GM11168 (cell line): Measurements from ENCODE around the gene TAGLN2.
"Not testable (repeated sequence)": the region's sequence is repeated elsewhere in the genome, so short reads cannot be mapped to it uniquely, and the experiment has no call there.

Experiments
- in situ Hi-C: fragments of 300-500 bp; cut with MboI; formaldehyde crosslinking; loops from one replicate; pipeline ENCODE4 v1.12.0; 2022; ENCODE audit warnings: low sequenced_read_pairs; ENCODE audit not compliant: unreplicated experiment

Gene TAGLN2

GRCh38 chr1:159911326-159912070, 13.8 kb downstream of the TAGLN2 start:
- in situ Hi-C loops = no loop called here

- in situ Hi-C loops = no loop called here
These were observed 17.0 kb downstream of the TAGLN2 start for GRCh38 chr1:159908031-159908940.

- in situ Hi-C loops = no loop called here
These were observed 18.3 kb downstream of the TAGLN2 start for GRCh38 chr1:159906960-159907359.

DNA sequence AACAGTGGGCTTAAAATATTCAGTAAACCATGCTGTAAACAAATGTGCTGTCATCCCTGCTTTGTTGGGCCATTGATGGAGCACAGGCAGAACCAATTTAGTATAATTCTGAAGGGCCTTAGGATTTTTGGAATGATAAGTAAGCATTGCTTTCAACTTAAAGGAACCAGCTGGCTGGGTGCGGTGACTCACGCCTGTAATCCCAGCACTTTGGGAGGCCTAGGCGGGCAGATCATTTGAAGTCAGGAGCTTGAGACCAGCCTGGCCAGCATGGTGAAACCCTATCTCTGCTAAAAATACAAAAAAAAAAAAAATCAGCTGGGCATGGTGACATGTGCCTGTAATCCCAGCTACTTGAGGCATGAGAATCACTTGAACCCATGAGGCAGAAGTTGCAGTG, 21.3 kb downstream of the TAGLN2 start:
- in situ Hi-C loops = not testable (repeated sequence)

- in situ Hi-C loops = no loop called here
These were observed 22.8 kb downstream of the TAGLN2 start for GRCh38 chr1:159902541-159902940.

DNA sequence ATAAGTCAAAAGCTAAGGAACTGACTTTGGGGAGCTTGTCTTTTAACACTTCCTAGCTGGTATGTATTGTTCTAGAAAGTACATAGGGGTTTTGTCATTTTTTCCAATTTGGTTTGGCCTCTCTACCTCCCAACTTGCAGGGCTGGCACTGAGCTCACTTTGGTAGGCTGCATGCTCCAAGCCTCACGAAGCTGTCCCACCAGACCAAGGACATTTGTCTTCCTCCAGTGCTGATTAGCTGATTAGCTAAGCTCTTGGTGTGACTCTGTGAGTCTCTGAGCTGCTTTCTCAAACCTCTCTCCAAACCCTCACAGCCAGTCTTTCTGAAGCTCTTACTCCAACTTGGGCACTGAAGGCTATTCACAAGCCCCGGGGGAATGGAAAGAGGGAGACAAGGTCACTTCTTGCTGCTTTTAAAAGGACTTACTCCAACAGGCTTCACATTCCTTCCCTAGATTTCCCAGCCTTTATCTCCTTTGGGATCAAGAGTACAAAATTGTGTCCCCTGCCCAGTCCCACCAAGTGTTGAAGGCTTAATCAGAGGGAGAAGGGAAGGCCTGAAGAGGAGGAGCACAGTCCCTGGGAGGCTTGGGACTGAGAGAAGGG, 24.4 kb downstream of the TAGLN2 start:
- in situ Hi-C loops = no loop called here

GRCh38 chr1:159900086-159900680, 25.1 kb downstream of the TAGLN2 start, which contains the start of gene CFAP45:
CFAP45 (minus strand) TSS chr1:159900165; CDS start chr1:159900098, 67 bp downstream.
- in situ Hi-C loops = no loop called here

GRCh38 chr1:159899634-159900033, 25.7 kb downstream of the TAGLN2 start:
- in situ Hi-C loops = not testable (repeated sequence)

DNA sequence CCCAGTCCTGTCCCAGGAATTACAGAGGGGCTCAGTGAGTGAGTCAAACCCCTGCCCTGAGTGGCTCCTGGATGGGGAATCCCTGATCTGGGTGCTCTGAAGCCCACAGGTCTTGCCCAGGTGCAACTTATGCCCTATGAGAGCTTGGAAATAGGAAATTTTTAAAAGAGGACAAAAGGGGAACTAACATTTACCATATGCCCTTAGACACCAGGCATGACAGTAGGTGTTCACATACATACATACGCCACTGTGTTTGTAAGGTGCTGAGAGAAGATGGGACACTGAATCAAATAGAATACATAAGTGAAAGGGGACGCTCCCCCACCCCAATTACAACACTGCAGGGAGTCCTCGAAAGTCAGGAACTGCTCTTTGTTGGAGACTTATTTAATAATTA, 26.8 kb downstream of the TAGLN2 start:
- in situ Hi-C loops = no loop called here

- in situ Hi-C loops = no loop called here
These were observed 27.3 kb downstream of the TAGLN2 start for GRCh38 chr1:159897962-159898361.

DNA sequence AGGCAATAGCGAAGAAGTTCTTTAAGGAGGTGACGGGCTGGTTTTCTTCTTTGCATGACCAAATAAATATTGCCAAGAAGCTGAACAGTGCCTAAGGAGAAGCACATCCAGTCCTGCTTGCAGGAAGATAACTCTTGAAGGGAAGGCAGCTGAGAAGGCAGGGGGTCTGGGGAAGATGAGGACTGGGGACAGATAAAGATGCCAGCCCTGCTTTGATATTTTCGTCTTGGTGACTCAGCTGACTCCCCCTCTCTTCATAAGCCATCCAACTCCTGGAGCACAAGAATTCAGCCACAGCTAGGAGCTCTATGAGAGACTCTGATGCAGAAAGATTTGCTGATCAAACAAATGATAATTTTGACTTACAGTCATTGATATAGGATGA, 28.8 kb downstream of the TAGLN2 start:
- in situ Hi-C loops = no loop called here

- in situ Hi-C loops = no loop called here
These were observed 29.3 kb downstream of the TAGLN2 start for GRCh38 chr1:159895836-159896545.

GRCh38 chr1:159895286-159895685, 30.0 kb downstream of the TAGLN2 start:
- in situ Hi-C loops = no loop called here

- in situ Hi-C loops = loop anchor here (5.0 kb wide), 1 partner anchor 96 kb away; no protein-coding TSS in a partner anchor
These were observed 32.4 kb downstream of the TAGLN2 start for GRCh38 chr1:159892944-159893343.

GRCh38 chr1:159891275-159892157, 33.8 kb downstream of the TAGLN2 start:
- in situ Hi-C loops = loop anchor here (5.0 kb wide), 1 partner anchor 94 kb away; no protein-coding TSS in a partner anchor

GRCh38 chr1:159890390-159890789, 34.9 kb downstream of the TAGLN2 start:
- in situ Hi-C loops = loop anchor here (5.0 kb wide), 1 partner anchor 93 kb away; no protein-coding TSS in a partner anchor

GRCh38 chr1:159889821-159890252, 35.5 kb downstream of the TAGLN2 start:
- in situ Hi-C loops = loop anchor here (5.0 kb wide), 1 partner anchor 93 kb away; no protein-coding TSS in a partner anchor

DNA sequence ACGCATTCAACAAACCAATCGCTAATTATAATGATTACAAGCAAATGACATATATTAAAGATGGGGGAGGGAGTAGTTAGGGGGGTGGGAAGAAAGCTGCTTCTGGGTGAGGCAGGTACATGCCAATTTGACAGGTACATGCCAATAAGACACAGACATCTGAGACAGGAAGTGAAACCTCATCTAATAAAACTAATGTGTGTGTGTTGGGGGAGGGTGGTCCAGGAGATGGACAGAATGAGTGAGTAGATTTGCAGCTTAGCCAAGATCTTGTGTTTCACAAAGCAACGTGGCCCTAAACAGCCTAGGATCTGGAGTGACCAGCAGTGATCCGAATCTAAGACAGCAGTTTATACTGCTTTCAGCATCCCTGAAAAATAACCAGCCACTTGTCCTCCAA, 36.1 kb downstream of the TAGLN2 start:
- in situ Hi-C loops = no loop called here

DNA sequence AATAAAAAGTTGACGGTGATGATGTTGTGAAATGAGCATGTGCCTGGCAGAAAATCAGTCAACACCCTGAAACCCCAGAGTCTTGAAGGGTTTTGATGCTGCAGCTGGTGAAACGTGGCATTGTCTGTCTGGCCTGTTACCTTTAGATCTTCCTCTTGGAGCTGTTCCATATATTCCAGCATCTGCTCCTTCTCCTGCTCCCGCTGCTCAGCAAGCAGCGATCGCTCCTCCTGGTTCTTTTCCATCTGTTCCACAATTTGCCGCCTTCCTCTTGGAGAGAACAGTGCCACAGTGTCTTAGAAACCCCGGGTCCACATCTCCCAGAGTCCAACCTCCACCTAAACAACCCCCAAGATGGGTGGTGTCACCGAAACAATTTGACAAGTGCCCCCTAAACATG, 41.0 kb downstream of the TAGLN2 start:
- in situ Hi-C loops = no loop called here
